Tibial nerve (tissue), 4 donors: Measurements from ENCODE around the gene RASGEF1B.

Source experiments
- EP300 ChIP-seq, 2 donors: sonication (generic); formaldehyde crosslinking; IDR thresholded peaks; one replicate each; pipeline ENCODE4 v1.6.1; 2017; ENCODE audit warnings: antibody characterized with exemption in 2 of 2, mild to moderate bottlenecking in 1 of 2
- POLR2A ChIP-seq, 2 donors: fragments of 450-650 bp; IDR thresholded peaks; one replicate each; pipeline ENCODE4 v1.6.1; 2017; ENCODE audit warnings: antibody characterized with exemption in 2 of 2, mild to moderate bottlenecking in 2 of 2, moderate library complexity in 2 of 2
- TF ChIP-seq, protein P1 (sequence below), 5 experiments: fragments of 200-600 bp in 3 of 5; fragments of 450-650 bp in 2 of 5; sonication (generic) in 3 of 5; IDR thresholded peaks; one replicate each; pipeline ENCODE4 v1.5.1; 2016 to 2019; ENCODE audit warnings: antibody characterized with exemption in 5 of 5, mild to moderate bottlenecking in 3 of 5, moderate library complexity in 2 of 5

DNA sequence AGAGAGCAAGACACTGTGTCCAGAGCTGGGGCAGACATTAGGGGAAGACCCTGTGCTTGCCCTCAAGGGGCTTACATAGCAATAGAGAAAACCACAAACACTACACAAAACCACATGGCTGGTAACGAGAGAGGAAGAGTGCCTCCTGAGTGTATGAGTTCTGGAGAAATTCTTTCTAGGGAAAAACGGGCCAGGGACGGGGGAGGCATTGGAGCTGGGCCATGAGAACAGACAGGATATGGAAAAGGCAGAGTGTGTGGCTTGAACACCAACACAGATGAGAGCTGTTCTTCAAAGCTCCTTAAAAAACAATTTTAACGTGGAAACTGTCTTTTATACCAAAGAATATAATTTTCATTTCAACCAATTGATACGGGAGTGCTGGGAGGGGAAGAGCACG is 42.7 kb downstream of the RASGEF1B start:
- TF ChIP-seq, protein P1, sequence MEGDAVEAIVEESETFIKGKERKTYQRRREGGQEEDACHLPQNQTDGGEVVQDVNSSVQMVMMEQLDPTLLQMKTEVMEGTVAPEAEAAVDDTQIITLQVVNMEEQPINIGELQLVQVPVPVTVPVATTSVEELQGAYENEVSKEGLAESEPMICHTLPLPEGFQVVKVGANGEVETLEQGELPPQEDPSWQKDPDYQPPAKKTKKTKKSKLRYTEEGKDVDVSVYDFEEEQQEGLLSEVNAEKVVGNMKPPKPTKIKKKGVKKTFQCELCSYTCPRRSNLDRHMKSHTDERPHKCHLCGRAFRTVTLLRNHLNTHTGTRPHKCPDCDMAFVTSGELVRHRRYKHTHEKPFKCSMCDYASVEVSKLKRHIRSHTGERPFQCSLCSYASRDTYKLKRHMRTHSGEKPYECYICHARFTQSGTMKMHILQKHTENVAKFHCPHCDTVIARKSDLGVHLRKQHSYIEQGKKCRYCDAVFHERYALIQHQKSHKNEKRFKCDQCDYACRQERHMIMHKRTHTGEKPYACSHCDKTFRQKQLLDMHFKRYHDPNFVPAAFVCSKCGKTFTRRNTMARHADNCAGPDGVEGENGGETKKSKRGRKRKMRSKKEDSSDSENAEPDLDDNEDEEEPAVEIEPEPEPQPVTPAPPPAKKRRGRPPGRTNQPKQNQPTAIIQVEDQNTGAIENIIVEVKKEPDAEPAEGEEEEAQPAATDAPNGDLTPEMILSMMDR (IDR thresholded peaks at IDR 0.05): no peak
- TF ChIP-seq POLR2A (IDR thresholded peaks at IDR 0.05): no peak
- TF ChIP-seq EP300 (IDR thresholded peaks at IDR 0.05): no peak
